Germinal center (tissue), 1 donor: ENCODE measurements around the gene TICAM2.
A peak's percentile ranks its signal among the peaks of the same experiment; 100 is the strongest.
"Not testable (repeated sequence)": the region's sequence is repeated elsewhere in the genome, so short reads cannot be mapped to it uniquely, and the experiment has no call there.

ENCODE experiments used
- DNase-seq: peaks from one replicate; pipeline ENCODE4 v3.0.0; 2012; ENCODE audit warnings: mixed read lengths, low spot score

The TICAM2 gene

GRCh38 chr5:115601701-115602590, at the start of gene TICAM2:
TSS of gene TICAM2 (minus strand) at chr5:115602479. CDS start at chr5:115581256, 21,223 bp downstream.
- DNase-seq: peak; percentile 80

GRCh38 chr5:115649541-115649940, 47.3 kb upstream of the TICAM2 start:
- DNase-seq: no peak

- DNase-seq: no peak
Measured at GRCh38 chr5:115648056-115648455, 45.8 kb upstream of the TICAM2 start.

GRCh38 chr5:115645386-115645785, 43.1 kb upstream of the TICAM2 start:
- DNase-seq: not testable (repeated sequence)

DNA sequence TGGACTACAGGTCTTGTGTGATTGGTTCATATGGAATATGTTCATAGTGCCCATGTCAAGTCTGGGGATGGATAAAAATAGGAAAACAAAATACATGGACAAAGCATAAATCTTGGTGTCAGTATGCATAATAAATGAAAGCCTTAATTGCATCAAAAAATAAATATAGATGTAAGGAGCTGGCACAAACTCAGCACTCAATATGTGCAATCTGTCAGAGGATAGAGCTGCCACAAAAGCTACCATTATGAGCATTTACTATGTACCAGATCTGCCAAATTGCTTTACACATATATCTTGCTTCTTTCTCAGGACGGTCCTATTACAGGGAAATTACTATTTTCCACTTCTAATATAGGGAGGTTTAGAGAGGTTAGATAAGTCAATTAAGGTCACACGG, 41.8 kb upstream of the TICAM2 start:
- DNase-seq: no peak

DNA sequence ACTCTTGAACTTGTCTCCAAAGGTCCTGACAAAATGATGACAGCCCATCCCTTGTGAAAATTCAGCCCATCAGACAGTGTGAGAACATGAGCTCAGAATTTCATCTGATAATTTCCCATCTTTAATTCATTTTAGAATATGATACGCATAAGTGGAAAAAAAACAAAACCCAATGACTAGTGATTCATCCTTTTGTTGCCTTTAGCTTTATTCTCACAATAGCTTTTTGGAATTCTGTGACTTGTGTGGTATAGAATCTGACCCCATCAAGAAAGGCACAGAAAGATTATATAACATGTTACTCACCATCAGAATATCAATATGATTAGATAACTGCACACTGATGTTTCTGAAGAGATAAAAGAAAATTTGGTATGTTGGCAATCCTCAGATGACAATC, 39.7 kb upstream of the TICAM2 start:
- no peak for DNase-seq

- no peak for DNase-seq
Measured at GRCh38 chr5:115640274-115640673, 38.0 kb upstream of the TICAM2 start.

DNA sequence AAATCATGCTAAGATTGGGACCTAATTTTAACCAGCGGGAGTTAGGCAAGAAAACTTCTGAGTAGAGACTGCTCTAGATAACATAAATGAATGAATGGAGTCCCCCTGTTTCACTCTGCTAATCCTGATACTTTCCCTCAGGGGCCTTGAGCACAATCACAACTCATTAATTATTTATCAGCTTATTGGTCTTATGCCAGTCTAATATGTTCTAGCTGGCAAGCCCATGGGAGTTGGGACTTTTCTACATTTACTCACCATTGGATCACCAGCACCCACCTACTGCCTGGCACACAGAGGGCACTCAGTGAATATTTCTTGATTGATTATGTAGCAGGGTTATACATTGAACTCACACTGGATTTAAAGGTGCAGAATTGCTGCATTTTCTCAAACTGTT, 37.1 kb upstream of the TICAM2 start:
- no peak for DNase-seq

DNA sequence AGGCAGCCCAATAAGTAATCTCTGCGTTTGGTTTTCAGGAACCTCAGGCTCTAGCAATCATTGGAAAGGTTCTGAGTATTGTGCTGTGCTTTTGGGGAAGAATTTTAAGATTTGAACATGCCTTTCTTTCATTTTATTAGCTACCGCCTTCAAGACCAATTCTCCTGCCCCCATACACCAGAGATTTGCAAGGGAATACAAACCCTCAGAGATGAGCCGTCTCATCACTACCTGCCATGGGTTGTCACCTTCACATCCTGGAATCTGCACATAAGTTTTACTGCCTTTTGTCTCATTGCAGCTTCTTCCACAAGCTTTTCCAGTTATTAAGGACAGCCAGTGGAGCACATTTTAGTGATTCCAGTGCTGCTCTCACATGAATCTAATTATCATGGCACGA, 35.2 kb upstream of the TICAM2 start:
- no peak for DNase-seq

GRCh38 chr5:115636008-115636407, 33.7 kb upstream of the TICAM2 start:
- no peak for DNase-seq

GRCh38 chr5:115634343-115635132, 32.3 kb upstream of the TICAM2 start:
- DNase-seq: peak; percentile 88

- no peak for DNase-seq
Measured at GRCh38 chr5:115629903-115630302, 27.6 kb upstream of the TICAM2 start.

GRCh38 chr5:115627295-115627865, 25.1 kb upstream of the TICAM2 start:
- DNase-seq: no peak

DNA sequence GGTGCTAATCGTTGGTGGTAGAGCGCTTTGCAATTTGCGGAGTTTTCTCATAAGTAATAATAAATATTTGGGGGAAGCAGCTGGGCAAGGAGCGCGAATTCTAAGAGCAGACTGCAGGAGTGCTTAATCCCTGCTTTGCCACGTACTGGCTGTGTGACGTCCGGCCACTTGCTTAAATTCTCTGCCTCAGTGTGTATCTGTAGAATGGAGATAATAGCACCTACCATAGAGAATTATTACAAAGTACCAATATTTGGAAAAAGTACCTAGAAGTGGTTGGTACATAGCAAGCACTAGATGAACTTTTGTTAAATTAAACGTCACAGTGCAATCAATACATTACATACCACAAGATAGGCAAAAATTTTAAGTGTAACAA, 24.2 kb upstream of the TICAM2 start:
- no peak for DNase-seq

GRCh38 chr5:115625579-115626444, 23.5 kb upstream of the TICAM2 start, which contains the start of gene TMED7:
TSS of gene TMED7 (minus strand) at chr5:115626036. CDS start at chr5:115625792, 244 bp downstream.
- DNase-seq: peak; percentile 95

DNA sequence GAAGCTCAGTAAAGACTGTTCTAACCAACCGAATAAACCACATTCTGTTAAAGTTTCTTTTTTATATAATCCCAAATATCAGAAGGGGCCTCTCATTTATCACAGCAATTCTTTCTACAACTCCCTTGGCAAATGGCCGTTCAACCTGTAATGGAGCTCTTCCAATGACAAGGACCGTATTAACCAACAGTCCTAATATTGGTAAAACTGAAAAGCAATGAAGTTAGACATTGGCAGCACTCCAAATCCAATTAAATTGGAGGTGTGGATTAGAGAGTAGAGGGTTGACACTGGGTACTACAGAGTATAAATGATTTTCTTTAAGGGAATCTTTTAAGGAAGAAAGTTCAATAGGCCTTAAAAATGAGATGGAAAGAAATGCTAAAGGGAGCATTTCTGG, 22.7 kb upstream of the TICAM2 start:
- DNase-seq: no peak

- DNase-seq: no peak
Measured at GRCh38 chr5:115623658-115624057, 21.4 kb upstream of the TICAM2 start.

DNA sequence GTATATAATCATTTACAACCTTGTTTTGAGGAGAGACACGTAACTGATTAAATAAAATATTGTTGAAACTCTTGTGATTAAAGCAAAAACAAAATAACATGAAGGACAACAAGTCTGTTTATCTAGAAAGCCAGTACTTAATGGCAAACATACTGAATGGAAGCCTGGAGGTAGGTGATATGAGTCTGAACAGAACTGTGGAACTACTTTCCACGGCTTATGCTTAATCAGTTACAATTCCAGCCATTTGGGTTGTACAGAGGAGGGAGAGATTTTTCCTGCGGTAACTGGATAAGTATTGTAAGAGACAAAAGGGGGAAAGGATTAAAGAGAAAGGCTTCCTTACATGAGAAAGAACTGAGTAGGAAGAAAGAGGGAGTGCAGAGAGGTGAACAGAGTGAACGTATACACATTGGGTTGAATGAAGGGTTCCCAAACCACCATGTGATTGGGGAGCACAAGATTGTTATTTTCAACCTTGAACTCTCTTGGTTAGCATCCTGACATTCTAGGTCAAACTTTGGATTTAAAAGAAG, 19.2 kb upstream of the TICAM2 start:
- DNase-seq: no peak

GRCh38 chr5:115616892-115617291, 14.6 kb upstream of the TICAM2 start:
- DNase-seq: no peak

DNA sequence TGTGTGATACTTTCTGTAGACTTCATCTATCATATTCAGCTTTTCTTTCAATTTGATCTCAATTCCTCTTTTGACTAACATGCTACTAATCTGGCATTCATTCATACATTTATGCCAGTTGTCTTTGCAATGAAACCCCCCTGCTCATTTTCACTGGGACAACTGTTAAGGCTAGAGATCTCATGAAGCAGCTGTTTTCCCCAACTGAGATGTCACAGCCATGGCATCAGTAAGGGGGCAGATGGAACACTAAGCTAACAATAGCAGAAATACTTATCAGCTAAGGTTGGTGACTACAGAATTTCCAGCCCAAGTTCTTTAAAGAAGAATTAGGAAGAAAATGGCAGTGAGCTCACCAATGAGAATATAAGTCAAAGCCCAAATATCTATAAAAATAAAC, 14.2 kb upstream of the TICAM2 start:
- DNase-seq: no peak

GRCh38 chr5:115611873-115612272, 9.6 kb upstream of the TICAM2 start:
- DNase-seq: no peak
